AG10803 (cell line): ENCODE measurements around the gene HELQ.

ENCODE experiments used
- DNase-seq: peaks from one replicate; pipeline ENCODE4 v3.0.0; 2010; ENCODE audit warnings: low read depth
- H3K4me3 ChIP-seq: 2 replicates; pipeline ENCODE4 v1.5.1; 2011; ENCODE audit warnings: mild to moderate bottlenecking, low read length, control low read depth
- TF ChIP-seq, protein P1 (sequence below): conservative IDR thresholded peaks from 2 replicates; pipeline ENCODE4 v1.5.1; 2011; ENCODE audit warnings: mild to moderate bottlenecking, low read length, control low read depth, inconsistent platforms

The HELQ gene

DNA sequence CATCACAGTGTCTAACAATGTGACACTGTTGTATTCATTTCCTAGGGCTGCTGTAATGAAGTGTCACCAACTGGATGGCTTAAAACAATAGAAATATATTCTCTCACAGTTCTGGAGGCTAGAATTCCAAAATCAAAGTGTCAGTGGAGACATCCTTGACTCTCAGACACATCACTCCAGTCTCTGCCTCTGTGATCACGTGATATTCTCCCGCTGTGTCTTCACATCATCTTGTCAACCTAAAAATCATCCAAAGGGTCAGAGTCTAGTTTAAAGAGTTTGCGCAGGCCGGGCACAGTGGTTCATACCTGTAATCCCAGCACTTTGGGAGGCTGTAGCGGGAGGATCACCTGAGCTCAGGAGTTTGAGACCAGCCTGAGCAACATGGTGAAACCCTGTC is 84.4 kb downstream of the HELQ start:
- H3K4me3 ChIP-seq, result no peak overlapping the region
- no peak for DNase-seq
- TF ChIP-seq, protein P1, sequence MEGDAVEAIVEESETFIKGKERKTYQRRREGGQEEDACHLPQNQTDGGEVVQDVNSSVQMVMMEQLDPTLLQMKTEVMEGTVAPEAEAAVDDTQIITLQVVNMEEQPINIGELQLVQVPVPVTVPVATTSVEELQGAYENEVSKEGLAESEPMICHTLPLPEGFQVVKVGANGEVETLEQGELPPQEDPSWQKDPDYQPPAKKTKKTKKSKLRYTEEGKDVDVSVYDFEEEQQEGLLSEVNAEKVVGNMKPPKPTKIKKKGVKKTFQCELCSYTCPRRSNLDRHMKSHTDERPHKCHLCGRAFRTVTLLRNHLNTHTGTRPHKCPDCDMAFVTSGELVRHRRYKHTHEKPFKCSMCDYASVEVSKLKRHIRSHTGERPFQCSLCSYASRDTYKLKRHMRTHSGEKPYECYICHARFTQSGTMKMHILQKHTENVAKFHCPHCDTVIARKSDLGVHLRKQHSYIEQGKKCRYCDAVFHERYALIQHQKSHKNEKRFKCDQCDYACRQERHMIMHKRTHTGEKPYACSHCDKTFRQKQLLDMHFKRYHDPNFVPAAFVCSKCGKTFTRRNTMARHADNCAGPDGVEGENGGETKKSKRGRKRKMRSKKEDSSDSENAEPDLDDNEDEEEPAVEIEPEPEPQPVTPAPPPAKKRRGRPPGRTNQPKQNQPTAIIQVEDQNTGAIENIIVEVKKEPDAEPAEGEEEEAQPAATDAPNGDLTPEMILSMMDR, result no peak

- no peak for DNase-seq
- TF ChIP-seq, protein P1, result no peak
- H3K4me3 ChIP-seq, result no peak overlapping the region
These were observed 85.0 kb downstream of the HELQ start for GRCh38 chr4:83370640-83370906.

DNA sequence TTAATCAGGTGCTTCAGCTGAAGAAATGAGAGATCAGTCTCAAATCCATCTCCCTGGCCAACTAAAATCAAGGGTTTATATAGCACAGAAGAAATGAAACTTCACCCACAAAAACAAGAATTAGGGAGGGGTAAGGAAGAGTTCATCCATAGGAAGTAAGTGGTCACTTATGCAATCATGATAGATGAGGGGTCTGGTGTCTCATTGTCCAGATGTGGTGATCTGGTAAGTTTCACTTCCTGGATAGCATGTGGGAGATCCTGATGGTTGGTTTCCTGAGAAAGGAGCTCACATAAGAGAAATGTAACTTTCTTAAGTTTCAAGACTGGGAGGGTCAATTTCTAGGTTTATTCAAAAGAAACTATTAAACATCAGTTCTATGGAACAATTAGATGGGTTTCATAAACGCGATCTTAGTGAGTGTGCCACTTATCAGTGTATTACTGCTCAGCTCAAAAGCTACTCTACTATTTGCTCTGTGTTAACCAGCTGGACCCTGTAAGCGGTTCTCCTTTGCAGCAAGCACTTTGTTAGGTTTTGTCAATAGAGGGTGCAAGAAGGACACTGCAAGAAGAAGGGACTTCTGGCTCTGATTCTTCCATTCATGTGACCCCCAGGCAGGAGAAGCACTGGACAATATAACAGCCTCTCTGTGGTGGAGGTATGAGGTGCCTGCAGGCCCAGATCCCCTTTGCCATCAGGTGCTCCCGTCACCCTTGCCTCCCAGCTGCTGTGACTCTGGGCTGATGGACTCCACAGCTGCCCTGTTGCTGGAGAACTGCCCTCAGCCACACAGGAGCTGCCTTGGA is 85.6 kb downstream of the HELQ start:
- DNase-seq, result peak; percentile 26
- H3K4me3 ChIP-seq, result no peak overlapping the region
- TF ChIP-seq, protein P1, result no peak

GRCh38 chr4:83364312-83364711 is 91.3 kb downstream of the HELQ start:
- no peak overlapping the region for H3K4me3 ChIP-seq
- DNase-seq, result no peak
- TF ChIP-seq, protein P1, result no peak

DNA sequence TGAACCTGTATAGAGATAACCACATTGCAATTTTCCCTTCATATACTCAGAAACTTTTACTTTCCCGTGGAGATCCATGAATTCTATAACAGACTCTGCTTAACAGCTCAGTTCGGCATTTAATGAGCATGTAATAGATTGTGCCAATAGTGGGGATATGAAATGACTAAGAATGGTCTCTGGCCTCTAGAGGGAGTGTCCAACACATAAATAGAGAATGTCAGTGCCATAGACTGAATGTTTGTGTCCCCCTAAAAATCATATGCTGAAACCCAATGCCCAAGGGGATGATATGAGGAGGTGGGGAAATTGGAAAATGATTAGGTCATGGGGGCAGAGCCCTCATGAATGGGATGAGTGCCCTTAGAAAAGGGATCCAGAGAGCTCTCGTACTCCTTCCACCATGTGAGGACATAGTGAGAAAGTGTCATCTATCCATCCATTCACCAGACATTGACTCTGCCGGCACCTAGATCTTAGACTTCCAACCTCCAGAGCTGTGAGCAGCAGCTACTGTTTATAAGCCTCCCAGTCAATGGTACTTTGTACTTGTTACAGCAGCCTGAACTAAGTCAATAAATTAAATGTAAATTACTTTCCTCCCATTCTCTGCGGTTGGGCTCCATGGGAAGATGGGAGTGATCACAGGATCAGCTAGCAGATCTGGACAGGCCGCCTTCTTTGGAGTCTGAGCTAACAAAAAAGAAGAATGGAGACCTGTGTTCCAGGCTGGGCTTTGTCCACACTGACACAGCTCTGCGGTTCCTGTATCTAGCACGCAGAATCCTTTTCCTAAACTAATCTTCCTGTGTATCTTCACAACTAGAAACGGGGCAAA is 92.9 kb downstream of the HELQ start:
- TF ChIP-seq, protein P1, result peak; percentile 59
- peak; percentile 45 for DNase-seq
- H3K4me3 ChIP-seq, result no peak overlapping the region

- H3K4me3 ChIP-seq, result no peak overlapping the region
- TF ChIP-seq, protein P1, result no peak
- DNase-seq, result no peak
These were observed 94.1 kb downstream of the HELQ start for GRCh38 chr4:83361416-83362103.

DNA sequence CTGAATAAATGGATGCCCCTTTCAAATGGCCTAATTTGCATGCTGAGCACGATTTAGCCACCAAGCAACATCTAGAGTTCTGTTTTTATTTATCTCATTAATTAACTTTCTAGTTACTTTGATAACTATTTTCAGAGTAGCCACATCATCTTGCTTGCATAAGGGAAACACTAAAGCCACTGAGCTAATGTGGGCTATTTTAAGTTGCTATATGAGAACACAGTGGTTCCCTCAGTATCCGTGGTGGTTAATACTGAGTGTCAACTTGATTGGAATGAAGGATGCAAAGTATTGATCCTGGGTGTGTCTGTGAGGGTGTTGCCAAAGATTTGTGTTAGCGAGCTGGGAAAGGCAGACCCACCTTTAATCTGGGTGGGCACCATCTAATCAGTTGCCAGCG is 95.6 kb downstream of the HELQ start:
- TF ChIP-seq, protein P1, result no peak
- DNase-seq, result no peak
- H3K4me3 ChIP-seq, result no peak overlapping the region
